Right lobe of liver (tissue), 6 donors: ENCODE measurements around the gene PRR36. TPM values are rescaled to one million over a fixed set of nuclear protein-coding genes. Genes with fewer than 3 reads are reported as not detected.

Experiments used
- ATAC-seq, 4 donors: fragments of 200-7000 bp; cut with Tn5 transposase; one replicate each; pipeline ENCODE4 v1.9.1; 2020; ENCODE audit warnings: mild to moderate bottlenecking in 4 of 4, moderate library complexity in 4 of 4
- DNase-seq, 3 donors: peaks; one replicate each; pipeline ENCODE4 v3.0.0-alpha.2; 2020
- H3K27ac ChIP-seq, 3 donors: fragments of 200-600 bp; one replicate each; pipeline ENCODE4 v1.8.0; 2022
- H3K27me3 ChIP-seq, 2 donors: fragments of 200-600 bp; one replicate each; pipeline ENCODE4 v1.8.0; 2022
- H3K36me3 ChIP-seq, 4 donors: fragments of 200-600 bp; sonication (generic) in 1 of 4; one replicate each; pipeline versions ENCODE4 v1.5.1 to v1.8.0; 2017 to 2022; ENCODE audit warnings: control low read depth in 1 of 4
- H3K4me1 ChIP-seq, 4 donors: fragments of 200-600 bp; sonication (generic) in 1 of 4; one replicate each; pipeline versions ENCODE4 v1.5.1 to v1.8.0; 2017 to 2022; ENCODE audit warnings: control low read depth in 1 of 4
- H3K4me3 ChIP-seq, 3 donors: fragments of 200-600 bp; one replicate each; pipeline ENCODE4 v1.8.0; 2022
- H3K9me3 ChIP-seq, 4 donors: fragments of 200-600 bp; sonication (generic) in 1 of 4; one replicate each; pipeline versions ENCODE4 v1.5.1 to v1.8.0; 2017 to 2022; ENCODE audit warnings: control low read depth in 1 of 4
- CTCF ChIP-seq, 4 donors: fragments of 200-600 bp in 3 of 4; fragments of 450-650 bp in 1 of 4; IDR thresholded peaks; one replicate each; pipeline versions ENCODE4 v1.5.1 to v1.8.0; 2016 to 2022; ENCODE audit warnings: antibody characterized with exemption in 4 of 4, mild to moderate bottlenecking in 2 of 4
- POLR2A ChIP-seq: fragments of 450-650 bp; IDR thresholded peaks from one replicate; pipeline ENCODE4 v1.6.1; 2017; ENCODE audit warnings: antibody characterized with exemption, mild to moderate bottlenecking
- WGBS: methylation state at CpG from one replicate; pipeline ENCODE4 v1.1.6; 2018; ENCODE audit warnings: low coverage, low lambda C conversion rate; ENCODE audit not compliant: insufficient coverage; ENCODE audit errors: missing lambda C conversion rate; 5-methylcytosine and 5-hydroxymethylcytosine counted together
- intact Hi-C, 2 donors: fragments of 100-400 bp; cut with DNase I; formaldehyde crosslinking; loops; one replicate each; pipeline versions ENCODE4 v1.11.2 to v1.14.1; 2022
- total RNA-seq, 6 experiments: library from RNA; depleted of rRNA in 2 of 6; stranded (reverse); fragments of >200 nt in 2 of 6; fragmentation: NEBNext Ultra II Directional in 3 of 6; extraction: Animal tissue kit (Norgen Biotek cat#: 25700) in 3 of 6; gene quantifications; one replicate each; pipeline versions ENCODE4 v1.1.0 to v1.2.4, GENCODE V29; 2016 to 2023
- donor health status: DM: no; HTN: yes; CAD: no.
- donor health status: DM: no; HTN: no; CAD: no.
- donor health status: DM: no; HTN: no; CAD: no.
- donor health status: DM: no; HTN: yes; CAD: no.
- donor health status: DM: no; HTN: yes; CAD: no.

PRR36 gene
- total RNA-seq, 6 experiments from 2014 or later = 0.07 to 0.37 (median 0.12) TPM; not detected in 2

GRCh38 chr19:7904074-7905020 is 30.2 kb upstream of the PRR36 start:
- Histone ChIP-seq H3K27ac (peak overlapping the region; percentile 11 to 75 (median 73)), H3K27me3 (no peaks in the 10 kb centered on the region), H3K4me3 (peak overlapping the region; percentile 72 to 83 (median 82)), H3K4me1 (peaks cover 0 to 16% (median 4%) of the 10 kb centered on the region in 4 donors), H3K9me3 (no peaks in the 10 kb centered on the region), H3K36me3 (no peaks in the 10 kb centered on the region)
- DNase-seq = peak; percentile 68 to 79 (median 74)
- TF ChIP-seq CTCF (IDR thresholded peaks at IDR 0.05) = no peak
- no peak for TF ChIP-seq POLR2A
- peak; percentile 29 to 62 (median 42) for ATAC-seq
- intact Hi-C loops = loop anchor here (5.0 to 10.0 kb wide), 2 partner anchors 50 to 57 kb away; no protein-coding TSS in a partner anchor
- WGBS = 24% methylated on average over 9 of the region's 68 CpGs

DNA sequence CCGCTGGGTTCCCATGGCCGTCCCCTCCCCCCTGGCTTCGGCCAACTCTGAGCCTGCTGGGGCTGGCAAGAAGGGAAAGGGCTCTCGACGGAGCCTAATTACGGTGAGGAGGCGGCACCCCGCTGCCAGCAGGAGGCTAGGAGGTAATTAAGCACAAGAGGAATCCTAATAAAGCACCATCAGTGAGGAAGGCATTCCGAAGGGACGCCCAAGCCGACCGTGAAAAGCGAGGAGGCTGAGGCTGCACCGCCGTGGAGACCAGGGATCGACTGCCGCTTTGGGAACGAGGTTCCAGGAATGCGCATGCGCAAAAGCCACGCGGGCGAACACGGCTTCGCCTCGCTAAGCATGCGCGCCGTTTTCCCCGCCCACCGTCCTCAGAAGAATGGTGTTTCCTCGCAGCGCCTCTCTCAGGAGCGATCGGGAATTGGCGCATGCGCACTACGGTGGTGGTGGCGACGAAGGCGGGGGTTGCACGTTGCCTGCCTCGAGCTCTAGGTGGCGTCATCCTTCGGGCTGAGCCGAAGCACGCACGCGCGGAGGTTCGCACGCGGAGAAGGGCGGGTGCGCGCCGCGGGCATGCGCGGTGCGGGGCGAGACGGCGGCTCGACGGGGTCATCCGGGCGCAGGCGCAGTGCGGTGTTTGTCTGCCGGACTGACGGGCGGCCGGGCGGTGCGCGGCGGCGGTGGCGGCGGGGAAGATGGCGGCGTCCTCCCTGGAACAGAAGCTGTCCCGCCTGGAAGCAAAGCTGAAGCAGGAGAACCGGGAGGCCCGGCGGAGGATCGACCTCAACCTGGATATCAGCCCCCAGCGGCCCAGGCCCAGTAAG is 29.3 kb upstream of the PRR36 start, which contains the start of gene MAP2K7:
Gene MAP2K7 (plus strand): TSS at position 634 of the 830 bp plus-strand sequence. CDS start 68 bp downstream, at position 702.
- TF ChIP-seq CTCF (IDR thresholded peaks at IDR 0.05) (peak; percentile 23 to 78 (median 59)), POLR2A (peak; percentile 85)
- intact Hi-C loops = loop anchor here in 1 of 2 donors (10.0 kb wide), 1 partner anchor 49 kb away; no protein-coding TSS in a partner anchor
- Histone ChIP-seq H3K9me3 (no peaks in the 10 kb centered on the region), H3K27me3 (no peaks in the 10 kb centered on the region), H3K36me3 (no peaks in the 10 kb centered on the region), H3K4me1 (peaks cover 0 to 16% (median 4%) of the 10 kb centered on the region in 4 donors), H3K27ac (peak within 1 kb of the TSS; percentile 75 to 83 (median 75)), H3K4me3 (peak within 1 kb of the TSS; percentile 72 to 83 (median 82))
- 0% methylated on average over 14 of the region's 89 CpGs for WGBS
- ATAC-seq = peak; percentile 80 to 93 (median 86)
- peak; percentile 100 for DNase-seq

DNA sequence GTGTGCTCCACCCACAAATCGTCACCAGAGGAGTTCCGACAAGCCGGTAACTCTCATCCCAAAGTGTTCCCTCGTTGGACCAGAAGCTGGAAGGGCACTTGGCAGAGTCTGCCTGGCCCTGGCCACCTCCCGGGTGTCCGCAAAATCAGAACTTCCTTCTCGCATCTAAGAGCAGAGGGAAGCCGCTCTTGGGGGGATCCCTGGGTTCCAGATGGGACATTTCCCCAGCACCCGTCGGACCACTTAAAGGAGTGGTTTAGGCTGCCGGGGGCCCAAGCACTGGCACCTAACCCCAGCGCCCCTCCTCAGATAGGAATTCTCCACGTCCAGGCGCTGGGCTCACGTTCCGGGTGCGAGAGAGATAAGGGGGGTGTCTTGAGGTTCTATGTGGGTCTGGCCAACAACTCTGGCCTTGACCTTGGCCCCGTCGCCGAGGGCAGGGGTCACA is 28.6 kb upstream of the PRR36 start:
- intact Hi-C loops = loop anchor here in 1 of 2 donors (10.0 kb wide), 1 partner anchor 48 kb away; no protein-coding TSS in a partner anchor
- H3K4me1 ChIP-seq = peaks cover 0 to 20% (median 6%) of the 10 kb centered on the region in 4 donors
- TF ChIP-seq CTCF (IDR thresholded peaks at IDR 0.05) = no peak
- TF ChIP-seq POLR2A = no peak
- peak overlapping the region; percentile 62 to 83 (median 75) for H3K27ac ChIP-seq
- no peaks in the 10 kb centered on the region for H3K36me3 ChIP-seq
- no peaks in the 10 kb centered on the region for H3K27me3 ChIP-seq
- DNase-seq (peak; percentile 41 to 72 (median 58)), ATAC-seq (peak; percentile 6 to 30 (median 15))
- H3K4me3 ChIP-seq = peak overlapping the region; percentile 61 to 83 (median 82)
- WGBS = 0% methylated on average over 4 of the region's 20 CpGs
- H3K9me3 ChIP-seq = no peaks in the 10 kb centered on the region

DNA sequence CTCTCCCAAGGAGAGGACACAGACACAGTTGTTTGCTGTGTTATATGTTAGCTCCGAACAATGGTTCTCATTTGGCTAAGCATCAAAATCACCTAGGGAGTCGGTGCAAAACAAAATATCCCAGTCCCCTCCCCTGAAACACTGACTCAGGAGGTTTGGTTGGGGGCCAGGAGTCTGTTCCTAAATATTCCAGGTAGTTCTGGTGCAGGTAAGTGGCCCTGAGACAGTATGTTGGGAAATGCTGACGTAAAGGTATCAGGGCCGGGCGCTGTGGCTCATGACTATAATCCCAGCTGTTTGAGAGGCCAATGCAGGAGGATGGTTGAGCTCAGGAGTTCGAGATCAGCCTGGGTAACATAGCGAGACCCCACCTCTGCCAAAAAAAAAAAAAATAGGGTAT is 27.1 kb upstream of the PRR36 start:
- Histone ChIP-seq H3K27ac (no peak overlapping the region), H3K36me3 (no peaks in the 10 kb centered on the region), H3K27me3 (no peaks in the 10 kb centered on the region), H3K9me3 (no peaks in the 10 kb centered on the region), H3K4me1 (peaks cover 0 to 31% (median 11%) of the 10 kb centered on the region in 4 donors), H3K4me3 (no peak overlapping the region)
- DNase-seq (no peak), ATAC-seq (no peak)
- 96% methylated on average over 5 of the region's 7 CpGs for WGBS
- intact Hi-C loops = loop anchor here in 1 of 2 donors (10.0 kb wide), 1 partner anchor 47 kb away; no protein-coding TSS in a partner anchor
- TF ChIP-seq CTCF (IDR thresholded peaks at IDR 0.05) (no peak), POLR2A (no peak)
